GM12872 (cell line): ENCODE measurements around the gene CEP76.

Experiments used
- CTCF ChIP-seq: IDR thresholded peaks from 3 replicates; pipeline ENCODE4 v1.5.1; 2011; ENCODE audit warnings: low read depth, mild to moderate bottlenecking, low read length, moderate library complexity; ENCODE audit not compliant: insufficient read depth

CEP76 gene

GRCh38 chr18:12702221-12703095 is at the start of gene CEP76, which contains the start of gene PSMG2:
Gene CEP76, minus strand, starts transcription at chr18:12702723. Its CDS starts 175 bp downstream, at chr18:12702548.
Gene PSMG2, plus strand, starts transcription at chr18:12703042. Its CDS starts 66 bp downstream, at chr18:12703108.
- no peak for TF ChIP-seq CTCF

GRCh38 chr18:12751891-12752290 is 49.4 kb upstream of the CEP76 start:
- TF ChIP-seq CTCF = no peak

- no peak for TF ChIP-seq CTCF
Observed at GRCh38 chr18:12751503-12751884, 49.0 kb upstream of the CEP76 start.

- TF ChIP-seq CTCF = no peak
Observed at GRCh38 chr18:12750715-12751502, 48.4 kb upstream of the CEP76 start.

- no peak for TF ChIP-seq CTCF
Observed at GRCh38 chr18:12750076-12750714, 47.7 kb upstream of the CEP76 start.

GRCh38 chr18:12749121-12749520 is 46.6 kb upstream of the CEP76 start:
- TF ChIP-seq CTCF = no peak

- no peak for TF ChIP-seq CTCF
Observed at GRCh38 chr18:12748671-12749070, 46.1 kb upstream of the CEP76 start.
